Effector memory CD8-positive, alpha-beta T cell (primary cell): ENCODE measurements around the gene DSCAML1.
A peak's percentile ranks its signal among the peaks of the same experiment; 100 is the strongest.

ENCODE experiments used
- ATAC-seq: fragments of 150-1000 bp; cut with Tn5 transposase; replicated peaks from 2 replicates; pipeline ENCODE4 v1.10.0; 2021; ENCODE audit warnings: mild to moderate bottlenecking, moderate library complexity
- DNase-seq, 3 experiments: peaks; one replicate each; pipeline ENCODE4 v3.0.0; 2021
- H3K27ac Mint-ChIP-seq, 2 donors: one replicate each; pipeline ENCODE4 v1.8.0; 2022; ENCODE audit warnings: mild to moderate bottlenecking in 2 of 2, mixed read lengths in 2 of 2, moderate library complexity in 2 of 2
- H3K27me3 Mint-ChIP-seq, 2 donors: one replicate each; pipeline ENCODE4 v1.8.0; 2022; ENCODE audit warnings: mixed read lengths in 2 of 2
- H3K36me3 Mint-ChIP-seq: one replicate; pipeline ENCODE4 v1.8.0; 2022; ENCODE audit warnings: mild to moderate bottlenecking, moderate library complexity, mixed read lengths; ENCODE audit not compliant: insufficient read depth
- H3K4me1 Mint-ChIP-seq, 2 donors: one replicate each; pipeline ENCODE4 v1.8.0; 2022; ENCODE audit warnings: low read depth in 2 of 2, mixed read lengths in 2 of 2
- H3K4me3 Mint-ChIP-seq, 2 donors: one replicate each; pipeline ENCODE4 v1.8.0; 2022; ENCODE audit warnings: mild to moderate bottlenecking in 2 of 2, mixed read lengths in 2 of 2, moderate library complexity in 2 of 2
- H3K9me3 Mint-ChIP-seq, 2 donors: one replicate each; pipeline ENCODE4 v1.8.0; 2022; ENCODE audit warnings: mixed read lengths in 2 of 2

DSCAML1 gene

GRCh38 chr11:117837070-117837776 is 40.2 kb upstream of the DSCAML1 start:
- H3K4me1 Mint-ChIP-seq, result peaks cover 20 to 22% of the 10 kb centered on the region in 2 donors
- peak overlapping the region; percentile 39 to 80 for H3K27ac Mint-ChIP-seq
- no peak for ATAC-seq

DNA sequence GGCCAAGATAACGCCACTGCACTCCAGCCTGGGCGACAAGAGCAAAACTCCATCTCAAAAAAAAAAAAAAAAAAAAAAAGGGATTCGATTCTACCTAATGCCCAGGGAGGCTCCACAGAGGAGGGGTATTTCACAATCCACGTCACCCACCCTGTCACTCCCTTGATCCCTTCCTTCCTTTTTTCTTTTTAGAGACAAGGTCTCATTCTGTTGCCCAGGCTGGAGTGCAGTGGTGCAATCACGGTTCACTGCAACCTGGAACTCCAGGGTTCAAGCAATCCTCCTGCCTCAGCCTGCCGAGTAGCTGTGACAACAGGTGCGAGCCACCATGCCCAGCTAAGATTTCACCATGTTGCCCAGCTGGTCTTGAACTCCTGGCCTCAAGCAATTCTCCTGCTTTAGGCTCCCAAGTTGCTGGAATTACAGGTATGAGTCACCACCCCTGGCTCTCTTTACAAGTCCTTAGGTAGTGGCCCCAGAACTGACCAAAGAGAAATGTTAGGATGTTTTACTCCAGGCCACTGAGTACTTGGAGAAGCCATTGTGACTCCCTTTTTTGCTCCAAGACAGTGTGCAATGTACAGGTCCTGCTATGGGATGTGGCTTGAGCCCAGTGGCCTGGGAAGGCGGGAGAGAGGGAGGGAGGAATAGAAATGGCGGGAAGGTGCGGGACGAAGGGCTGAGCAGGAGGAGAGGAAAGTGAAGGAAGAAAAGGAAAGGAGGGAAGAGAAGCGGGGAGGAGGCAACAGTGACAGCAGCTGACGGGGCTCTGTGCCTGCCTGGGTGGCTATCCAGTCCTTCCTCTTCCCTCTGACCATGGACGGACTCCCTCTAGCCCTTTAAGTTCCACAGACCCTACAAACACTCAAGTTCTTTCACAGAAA is 39.3 kb upstream of the DSCAML1 start:
- no peak overlapping the region for H3K4me3 Mint-ChIP-seq
- peaks cover 7 to 17% of the 10 kb centered on the region in 2 donors for H3K27me3 Mint-ChIP-seq
- H3K4me1 Mint-ChIP-seq, result peaks cover 20 to 22% of the 10 kb centered on the region in 2 donors
- no peaks in the 10 kb centered on the region for H3K9me3 Mint-ChIP-seq
- peak overlapping the region in 1 of 2 donors; percentile 42 for H3K27ac Mint-ChIP-seq
- DNase-seq (no peak), ATAC-seq (no peak)
- H3K36me3 Mint-ChIP-seq, result peaks cover 5% of the 10 kb centered on the region

More at GRCh38 chr11:117837070-117837776, 40.2 kb upstream of the DSCAML1 start:
- Mint-ChIP-seq H3K9me3 (no peaks in the 10 kb centered on the region), H3K27me3 (peaks cover 7 to 17% of the 10 kb centered on the region in 2 donors), H3K36me3 (peaks cover 6% of the 10 kb centered on the region), H3K4me3 (peak overlapping the region; percentile 43 to 51)
- DNase-seq, result no peak

DNA sequence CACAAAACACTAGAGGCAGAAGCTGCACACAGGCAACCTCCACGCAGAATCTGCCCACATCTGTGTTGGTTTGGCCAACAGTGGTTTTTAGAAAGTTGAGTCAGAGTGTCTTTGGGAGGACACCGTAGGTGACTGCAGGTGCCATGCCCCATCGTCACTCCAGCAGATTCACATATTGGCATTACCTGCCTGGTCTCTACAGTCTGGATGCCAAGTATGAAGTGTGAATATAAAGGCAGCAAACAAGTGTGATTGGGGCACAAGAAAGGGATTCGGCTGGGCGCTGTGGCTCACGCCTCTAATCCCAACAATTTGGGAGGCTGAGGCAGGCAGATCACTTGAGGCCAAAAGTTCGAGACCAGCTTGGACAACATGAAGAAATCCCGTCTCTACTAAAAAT is 38.6 kb upstream of the DSCAML1 start:
- Mint-ChIP-seq H3K9me3 (no peaks in the 10 kb centered on the region), H3K36me3 (peaks cover 3% of the 10 kb centered on the region), H3K4me1 (peaks cover 25 to 28% of the 10 kb centered on the region in 2 donors), H3K4me3 (no peak overlapping the region), H3K27me3 (peaks cover 7 to 17% of the 10 kb centered on the region in 2 donors), H3K27ac (no peak overlapping the region)
- DNase-seq, result no peak
- no peak for ATAC-seq

- peak overlapping the region in 1 of 2 donors; percentile 16 for H3K27ac Mint-ChIP-seq
- ATAC-seq (no peak), DNase-seq (no peak)
- peaks cover 30 to 33% of the 10 kb centered on the region in 2 donors for H3K4me1 Mint-ChIP-seq
- no peak overlapping the region for H3K4me3 Mint-ChIP-seq
- H3K27me3 Mint-ChIP-seq, result peaks cover 7 to 17% of the 10 kb centered on the region in 2 donors
- H3K9me3 Mint-ChIP-seq, result no peaks in the 10 kb centered on the region
- peaks cover 3% of the 10 kb centered on the region for H3K36me3 Mint-ChIP-seq
Observed at GRCh38 chr11:117834838-117835443, 37.9 kb upstream of the DSCAML1 start.

GRCh38 chr11:117834068-117834810 is 37.2 kb upstream of the DSCAML1 start:
- Mint-ChIP-seq H3K9me3 (no peaks in the 10 kb centered on the region), H3K4me1 (peaks cover 31 to 32% of the 10 kb centered on the region in 2 donors), H3K4me3 (no peak overlapping the region), H3K36me3 (peaks cover 3% of the 10 kb centered on the region), H3K27ac (peak overlapping the region; percentile 16 to 49), H3K27me3 (peaks cover 7 to 17% of the 10 kb centered on the region in 2 donors)
- ATAC-seq (no peak), DNase-seq (no peak)

DNA sequence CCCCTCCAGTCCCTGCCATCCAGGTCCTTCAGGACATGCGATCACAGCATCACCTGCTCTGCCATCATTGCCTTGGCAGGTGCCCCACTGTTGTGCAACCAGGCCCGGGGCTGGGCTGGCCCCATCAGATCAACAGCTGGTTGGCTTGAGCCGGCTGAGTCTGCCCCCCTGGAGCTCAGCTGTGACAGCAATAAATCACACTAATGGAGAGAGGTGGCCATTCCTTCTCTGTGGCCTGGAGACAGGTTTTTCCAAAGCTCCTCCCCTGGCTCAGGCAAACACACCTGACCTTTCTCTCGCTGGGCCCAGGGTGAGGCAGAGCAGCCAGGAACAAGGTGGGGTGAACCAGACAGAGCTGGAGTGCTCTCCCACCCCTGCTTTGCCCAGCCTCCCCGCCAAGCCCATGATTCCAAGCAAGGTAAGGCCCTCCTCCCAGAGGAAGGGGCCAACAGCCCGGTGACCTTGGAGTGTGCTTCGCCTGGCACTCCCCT is 36.4 kb upstream of the DSCAML1 start:
- Mint-ChIP-seq H3K4me3 (no peak overlapping the region), H3K27me3 (peaks cover 7 to 17% of the 10 kb centered on the region in 2 donors)
- ATAC-seq, result no peak

DNA sequence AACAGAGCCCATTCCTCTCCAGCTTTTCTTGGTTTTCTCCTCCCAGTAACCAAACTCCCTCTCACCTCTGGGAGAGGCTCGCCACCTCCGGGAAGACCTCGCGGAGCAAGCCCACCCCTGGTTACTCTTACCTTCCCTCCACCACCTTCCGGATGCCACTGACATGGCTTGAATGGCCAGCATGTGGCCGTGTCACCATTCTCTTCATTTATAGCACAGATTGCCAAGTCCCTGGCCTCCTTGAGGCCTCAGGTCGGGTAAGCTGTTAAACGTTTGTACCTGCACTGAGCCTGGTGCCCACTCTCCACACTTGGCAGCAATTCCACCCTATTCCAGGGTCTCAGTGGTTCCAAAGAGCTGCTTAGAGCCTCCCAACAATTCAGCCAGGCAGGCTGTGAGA is 35.5 kb upstream of the DSCAML1 start:
- peaks cover 36 to 40% of the 10 kb centered on the region in 2 donors for H3K4me1 Mint-ChIP-seq

More for the DNA sequence above, 36.4 kb upstream of the DSCAML1 start:
- no peak for DNase-seq
- peaks cover 35 to 39% of the 10 kb centered on the region in 2 donors for H3K4me1 Mint-ChIP-seq
- peaks cover 7% of the 10 kb centered on the region for H3K36me3 Mint-ChIP-seq
- no peaks in the 10 kb centered on the region for H3K9me3 Mint-ChIP-seq
- peak overlapping the region; percentile 16 to 49 for H3K27ac Mint-ChIP-seq

GRCh38 chr11:117831661-117832415 is 34.8 kb upstream of the DSCAML1 start:
- H3K4me1 Mint-ChIP-seq, result peaks cover 32 to 37% of the 10 kb centered on the region in 2 donors
- H3K9me3 Mint-ChIP-seq, result no peaks in the 10 kb centered on the region
- H3K4me3 Mint-ChIP-seq, result no peak overlapping the region
- H3K36me3 Mint-ChIP-seq, result peaks cover 6% of the 10 kb centered on the region
- peaks cover 7 to 16% of the 10 kb centered on the region in 2 donors for H3K27me3 Mint-ChIP-seq
- no peak for DNase-seq
- ATAC-seq, result no peak
- H3K27ac Mint-ChIP-seq, result peak overlapping the region; percentile 6 to 90

More for the DNA sequence above, 35.5 kb upstream of the DSCAML1 start:
- peak overlapping the region; percentile 6 to 27 for H3K27ac Mint-ChIP-seq
- H3K9me3 Mint-ChIP-seq, result no peaks in the 10 kb centered on the region
- DNase-seq (no peak), ATAC-seq (no peak)
- H3K36me3 Mint-ChIP-seq, result peaks cover 6% of the 10 kb centered on the region
- H3K4me3 Mint-ChIP-seq, result no peak overlapping the region
- peaks cover 7 to 17% of the 10 kb centered on the region in 2 donors for H3K27me3 Mint-ChIP-seq

DNA sequence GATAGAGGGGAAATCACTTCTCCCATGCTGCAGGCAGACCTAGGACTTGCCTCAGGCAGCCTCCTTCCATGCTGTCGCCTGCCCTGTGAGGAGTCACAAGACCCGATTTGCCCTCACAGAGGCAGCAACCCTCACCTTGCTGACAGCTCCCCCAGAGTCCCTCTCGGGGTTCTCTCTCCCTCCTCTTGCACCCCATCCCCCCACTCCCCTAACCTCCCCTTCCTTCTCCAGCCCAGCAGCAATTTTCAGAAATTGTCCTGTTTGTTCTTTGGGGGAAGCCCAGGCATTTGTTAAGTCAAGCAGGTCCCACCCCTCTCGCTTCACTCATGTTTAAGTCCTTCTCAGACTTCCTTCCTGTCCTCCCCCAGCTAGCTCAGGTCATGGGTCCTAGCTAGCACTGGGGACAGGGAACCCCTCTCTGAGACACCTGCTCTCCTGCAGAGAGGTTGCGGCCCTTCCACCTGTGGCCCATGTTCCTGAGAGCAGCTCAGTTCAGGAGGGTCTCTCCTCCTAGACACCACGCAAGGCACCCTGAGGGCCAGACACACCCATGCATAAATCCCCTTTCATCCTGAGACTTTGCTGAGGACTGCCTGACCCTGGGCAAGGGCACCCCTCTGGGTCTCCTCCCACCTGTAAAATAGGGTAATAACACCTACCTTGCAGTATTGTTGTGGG is 33.8 kb upstream of the DSCAML1 start:
- H3K36me3 Mint-ChIP-seq, result peaks cover 6% of the 10 kb centered on the region
- H3K27me3 Mint-ChIP-seq, result peaks cover 0 to 8% of the 10 kb centered on the region in 2 donors
- ATAC-seq, result no peak
- H3K9me3 Mint-ChIP-seq, result no peaks in the 10 kb centered on the region
- H3K27ac Mint-ChIP-seq, result peak overlapping the region; percentile 90 to 92
- no peak for DNase-seq
- peaks cover 28 to 40% of the 10 kb centered on the region in 2 donors for H3K4me1 Mint-ChIP-seq
- H3K4me3 Mint-ChIP-seq, result peak overlapping the region; percentile 37 to 68

DNA sequence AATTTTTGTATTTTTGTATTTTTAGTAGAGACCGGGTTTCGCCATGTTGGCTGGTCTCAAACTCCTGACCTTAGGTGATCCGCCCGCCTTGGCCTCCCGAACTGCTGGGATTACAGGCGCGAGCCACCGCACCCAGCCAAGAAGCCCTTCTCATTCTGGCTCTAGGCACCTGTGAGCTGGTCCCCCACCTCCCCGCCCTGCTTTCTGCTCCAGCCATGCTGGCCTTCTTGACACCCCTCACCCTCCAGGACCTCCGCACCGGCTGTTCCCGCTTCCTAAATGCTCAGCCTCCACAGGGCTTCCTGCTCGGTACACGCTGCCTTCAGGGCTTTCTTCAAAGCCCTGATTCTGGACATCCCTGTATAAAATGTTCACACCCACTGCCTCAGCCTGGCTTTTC is 33.1 kb upstream of the DSCAML1 start:
- DNase-seq, result no peak
- ATAC-seq, result no peak
- Mint-ChIP-seq H3K36me3 (peaks cover 6% of the 10 kb centered on the region), H3K9me3 (no peaks in the 10 kb centered on the region), H3K27ac (peak overlapping the region; percentile 90 to 92), H3K4me3 (peak overlapping the region; percentile 37 to 68), H3K4me1 (peaks cover 28 to 48% of the 10 kb centered on the region in 2 donors), H3K27me3 (peaks cover 0 to 6% of the 10 kb centered on the region in 2 donors)

DNA sequence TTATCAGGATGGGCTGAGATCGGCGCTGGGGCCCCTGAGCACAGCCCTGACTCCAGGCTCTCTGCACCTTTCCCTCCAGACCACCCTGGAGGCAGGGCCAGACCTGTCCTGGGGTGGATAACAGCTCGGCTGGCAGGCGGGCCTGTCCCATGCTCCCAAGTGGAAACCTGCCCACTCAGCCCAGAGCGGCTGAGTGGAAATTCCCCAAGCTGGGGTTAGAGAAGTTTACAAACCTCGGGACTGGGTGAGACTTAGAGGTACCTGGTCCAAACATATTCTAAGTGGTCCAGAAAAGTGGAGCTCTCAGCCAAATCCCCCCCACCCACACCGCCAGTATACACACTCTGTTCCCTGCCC is 32.3 kb upstream of the DSCAML1 start:
- no peak for DNase-seq
- H3K27ac Mint-ChIP-seq, result peak overlapping the region; percentile 90 to 92
- H3K4me3 Mint-ChIP-seq, result no peak overlapping the region
- no peaks in the 10 kb centered on the region for H3K27me3 Mint-ChIP-seq
- no peak for ATAC-seq
- peaks cover 6% of the 10 kb centered on the region for H3K36me3 Mint-ChIP-seq
- H3K4me1 Mint-ChIP-seq, result peaks cover 31 to 50% of the 10 kb centered on the region in 2 donors
- H3K9me3 Mint-ChIP-seq, result no peaks in the 10 kb centered on the region
